ENCODE data around the gene KIAA1958.

DNA sequence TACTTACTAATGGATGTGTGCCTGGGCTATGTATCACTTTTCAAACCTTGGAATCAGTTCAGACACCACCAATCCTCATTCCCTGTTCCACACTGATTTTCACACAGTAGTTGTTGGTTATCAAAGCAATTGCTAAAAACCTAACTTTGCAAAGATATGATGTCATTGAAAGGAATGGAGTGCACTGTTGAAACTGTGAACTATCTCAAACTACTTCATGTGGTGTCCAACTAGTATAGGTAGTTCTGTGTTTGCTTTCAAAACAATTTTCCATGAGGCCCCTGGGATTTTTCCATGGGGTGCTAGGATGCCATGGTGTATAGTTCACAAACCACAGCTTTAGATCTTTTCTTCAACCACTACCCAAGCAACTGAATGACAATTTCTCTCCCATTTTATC lies 213.5 kb downstream of the KIAA1958 start:
- no peak for TF ChIP-seq CEBPB (IDR thresholded peaks at IDR 0.05; ENCODE audit: low read depth)
- TF ChIP-seq RAD21 (IDR thresholded peaks at IDR 0.05; ENCODE audit: low read depth) = no peak
- no peak for TF ChIP-seq YY1 (IDR thresholded peaks at IDR 0.05; ENCODE audit: extremely low read depth, insufficient replicate concordance, low read depth, low read length)

All from HCT116 (cell line).